Endothelial cell of umbilical vein (primary cell): ENCODE measurements around the gene MOB3B. TPM values are rescaled to one million over a fixed set of nuclear protein-coding genes. Genes with fewer than 3 reads are reported as not detected.

Source experiments
- BruUV-seq: library from RNA; stranded (reverse); fragments of 400-500 nt; replicated peaks from 2 replicates; lab custom pipeline; 2021; lab: Mats Ljungman, UMichigan
- CTCF ChIA-PET: fragments of 300-600, 350-600 bp; sonication (Branson Sonifier 250); formaldehyde crosslinking; loops from one replicate; lab custom pipeline; 2021; ENCODE audit warnings: antibody characterized with exemption, inconsistent platforms; lab: Charles Lee
- POLR2A ChIA-PET: fragments of 300-600, 350-600 bp; sonication (Branson Sonifier 250); formaldehyde crosslinking; loops from one replicate; lab custom pipeline; 2021; ENCODE audit warnings: antibody characterized with exemption, inconsistent platforms; lab: Charles Lee
- DNase-seq: peaks from one replicate; pipeline ENCODE4 v3.0.0-alpha.2; 2011; ENCODE audit warnings: low read depth, low spot score
- FAIRE-seq: peaks from 2 replicates; lab custom pipeline; 2011; peaks lifted over from hg19 to GRCh38; lab: Jason Lieb, UNC
- H2AFZ ChIP-seq: 2 replicates; pipeline ENCODE4 v1.6.0; 2012; ENCODE audit warnings: low read depth, low read length, control low read depth, inconsistent platforms
- H3K27ac ChIP-seq: 2 replicates; pipeline ENCODE4 v1.5.1; 2011; ENCODE audit warnings: low read depth, mild to moderate bottlenecking, control low read depth, low read length, moderate library complexity; ENCODE audit not compliant: insufficient read depth
- H3K27me3 ChIP-seq, 2 experiments: 2 replicates each; pipeline versions ENCODE4 v1.6.0 to v1.6.1; 2011; ENCODE audit warnings: low read length in 2 of 2, mixed read lengths in 1 of 2; ENCODE audit not compliant: control insufficient read depth in 2 of 2, insufficient read depth in 2 of 2
- H3K36me3 ChIP-seq, 2 experiments: 2 replicates in 1 of 2; 3 replicates in 1 of 2; pipeline ENCODE4 v1.5.1; 2011; ENCODE audit warnings: low read length in 2 of 2, mild to moderate bottlenecking in 1 of 2, moderate library complexity in 1 of 2; ENCODE audit not compliant: control insufficient read depth in 2 of 2, insufficient read depth in 2 of 2; ENCODE audit errors: extremely low read depth in 1 of 2
- H3K4me1 ChIP-seq: 3 replicates; pipeline ENCODE4 v1.5.1; 2011; ENCODE audit warnings: mild to moderate bottlenecking, low read length; ENCODE audit not compliant: control insufficient read depth, insufficient read depth; ENCODE audit errors: extremely low read depth
- H3K4me2 ChIP-seq: 2 replicates; pipeline ENCODE4 v1.6.1; 2011; ENCODE audit warnings: low read length, control low read depth, mixed read lengths; ENCODE audit not compliant: insufficient read depth
- H3K4me3 ChIP-seq, 3 experiments: fragments of 200-600 bp in 1 of 3; sonication (generic), shearing (Covaris generic) in 1 of 3; replicated peaks in 1 of 3; 2 replicates each; pipeline ENCODE4 v1.5.1; 2011 to 2016; ENCODE audit warnings: control low read depth in 3 of 3, low read length in 3 of 3, mild to moderate bottlenecking in 2 of 3, inconsistent platforms in 1 of 3, low read depth in 1 of 3, moderate library complexity in 1 of 3; ENCODE audit not compliant: insufficient read depth in 1 of 3
- H3K79me2 ChIP-seq: 2 replicates; pipeline ENCODE4 v1.6.0; 2012; ENCODE audit warnings: low read length, inconsistent platforms; ENCODE audit not compliant: control insufficient read depth, insufficient read depth
- H3K9ac ChIP-seq: replicated peaks from 2 replicates; pipeline ENCODE3; 2011; ENCODE audit warnings: low read length, control low read depth; ENCODE audit not compliant: insufficient read depth; ENCODE audit errors: extremely low read depth
- H3K9me1 ChIP-seq: replicated peaks from 3 replicates; pipeline ENCODE4 v1.6.0; 2011; ENCODE audit warnings: mild to moderate bottlenecking, low read length; ENCODE audit not compliant: control insufficient read depth, insufficient read depth; ENCODE audit errors: extremely low read depth
- H3K9me3 ChIP-seq: replicated peaks from 2 replicates; pipeline ENCODE4 v1.5.1; 2012; ENCODE audit warnings: low read length, inconsistent platforms; ENCODE audit not compliant: control insufficient read depth, insufficient read depth
- H4K20me1 ChIP-seq: replicated peaks from 2 replicates; pipeline ENCODE3; 2011; ENCODE audit warnings: mild to moderate bottlenecking, low read length; ENCODE audit not compliant: control insufficient read depth, insufficient read depth; ENCODE audit errors: extremely low read depth
- EZH2 ChIP-seq: IDR thresholded peaks from 2 replicates; pipeline ENCODE4 v1.6.1; 2012; ENCODE audit warnings: borderline replicate concordance, low read depth, mild to moderate bottlenecking, moderate library complexity, low read length, inconsistent platforms; ENCODE audit not compliant: severe bottlenecking
- FOS ChIP-seq: IDR thresholded peaks from 2 replicates; pipeline ENCODE4 v1.6.1; 2011; ENCODE audit warnings: mild to moderate bottlenecking, low read length, moderate library complexity, borderline replicate concordance; ENCODE audit not compliant: insufficient read depth
- GATA2 ChIP-seq: IDR thresholded peaks from 2 replicates; pipeline ENCODE4 v1.7.0; 2011; ENCODE audit warnings: low read depth, mild to moderate bottlenecking, moderate library complexity, mixed read lengths, low read length; ENCODE audit not compliant: insufficient read length, insufficient read depth
- JUN ChIP-seq: IDR thresholded peaks from 2 replicates; pipeline ENCODE4 v1.6.1; 2011; ENCODE audit warnings: borderline replicate concordance, low read depth; ENCODE audit not compliant: insufficient read length, insufficient read depth
- MYC ChIP-seq: IDR thresholded peaks from one replicate; pipeline ENCODE4 v1.6.1; 2011; ENCODE audit warnings: mild to moderate bottlenecking, low read depth, low read length
- POLR2A ChIP-seq: IDR thresholded peaks from 2 replicates; pipeline ENCODE4 v1.6.1; 2012; ENCODE audit warnings: low read depth, mild to moderate bottlenecking, control low read depth, low read length
- POLR2AphosphoS5 ChIP-seq: IDR thresholded peaks from 2 replicates; pipeline ENCODE4 v1.6.1; 2012; ENCODE audit warnings: low read depth, mild to moderate bottlenecking, control low read depth, low read length, moderate library complexity; ENCODE audit not compliant: insufficient read depth
- dilution Hi-C: fragments of 300-500 bp; cut with MboI; formaldehyde crosslinking; loops from one replicate; pipeline ENCODE4 v1.15.0; 2019; ENCODE audit warnings: low sequenced_read_pairs; ENCODE audit not compliant: extremely low pct_ligation_motif_present
- intact Hi-C: fragments of 100-400 bp; cut with micrococcal nuclease; formaldehyde crosslinking; loops from one replicate; pipeline ENCODE4 v1.10.0; 2022
- polyA plus RNA-seq, 4 experiments: library from polyadenylated mRNA; depleted of rRNA in 3 of 4; stranded (reverse) in 3 of 4; unstranded in 1 of 4; fragments of >200 nt; gene quantifications; 2 replicates each; pipeline versions ENCODE4 v1.2.1 to v1.2.3, GENCODE V29; 2011 to 2012; ENCODE audit warnings: missing spikeins in 1 of 4
- total RNA-seq: library from RNA; stranded (reverse); gene quantifications from 2 replicates; pipeline ENCODE4 v1.2.3, GENCODE V29; 2021
- TF ChIP-seq, protein P1 (sequence below): IDR thresholded peaks from 2 replicates; pipeline ENCODE4 v1.6.1; 2011; ENCODE audit not compliant: insufficient read depth, insufficient read length
- TF ChIP-seq, protein P2 (sequence below), 2 donors: IDR thresholded peaks; 1 replicate in 1 of 2; 2 replicates in 1 of 2; pipeline ENCODE4 v1.5.1; 2011; ENCODE audit warnings: low read length in 2 of 2, mild to moderate bottlenecking in 2 of 2, moderate library complexity in 2 of 2, control low read depth in 1 of 2, inconsistent platforms in 1 of 2, low read depth in 1 of 2; ENCODE audit not compliant: insufficient read depth in 1 of 2; ENCODE audit errors: extremely low read depth in 1 of 2

MOB3B gene
- total and polyA plus RNA-seq, 2 donors (not counting 3 experiments of a cell fraction or from before 2014, with no cell fraction given): 0.03 TPM; not detected in 1

DNA sequence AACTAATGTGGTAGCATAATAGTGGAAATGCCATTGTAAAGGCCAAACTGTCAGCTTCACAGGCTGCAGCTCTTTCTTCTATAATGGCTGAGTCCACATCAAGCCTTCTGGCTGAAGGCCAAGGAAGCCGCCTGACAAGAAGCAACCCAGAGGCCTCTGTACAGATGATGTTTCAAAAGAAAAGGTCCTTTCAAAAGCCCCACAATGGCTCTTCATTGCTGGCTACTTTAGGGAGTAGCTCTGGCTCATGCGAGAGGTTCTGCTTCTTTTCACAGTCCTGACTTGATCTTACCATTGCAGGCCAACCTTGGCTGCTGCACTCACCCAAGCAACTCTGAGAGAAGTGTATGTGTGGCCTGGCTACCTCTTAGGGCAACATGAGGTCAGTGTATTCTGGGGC is 178.2 kb downstream of the MOB3B start:
- Histone ChIP-seq H3K27ac (no peak overlapping the region), H3K79me2 (no peaks in the 10 kb centered on the region), H4K20me1 (no peaks in the 10 kb centered on the region), H3K4me2 (no peak overlapping the region), H3K4me3 (no peak overlapping the region), H2AFZ (no peak overlapping the region), H3K9ac (no peak overlapping the region), H3K36me3 (no peaks in the 10 kb centered on the region), H3K4me1 (no peaks in the 10 kb centered on the region), H3K9me1 (no peaks in the 10 kb centered on the region), H3K27me3 (no peaks in the 10 kb centered on the region), H3K9me3 (no peaks in the 10 kb centered on the region)
- ChIA-PET CTCF (interaction anchor here (0.7 kb wide), 1 partner anchor 231 kb away, joined by 4 read pairs; no protein-coding TSS in a partner anchor), POLR2A (no interaction called here)
- DNase-seq (no peak), FAIRE-seq (no peak)
- intact Hi-C loops (no loop called here), dilution Hi-C loops (no loop called here)
- no TSS peak for BruUV-seq
- TF ChIP-seq GATA2 (no peak), MYC (no peak), EZH2 (no peak), JUN (no peak)

DNA sequence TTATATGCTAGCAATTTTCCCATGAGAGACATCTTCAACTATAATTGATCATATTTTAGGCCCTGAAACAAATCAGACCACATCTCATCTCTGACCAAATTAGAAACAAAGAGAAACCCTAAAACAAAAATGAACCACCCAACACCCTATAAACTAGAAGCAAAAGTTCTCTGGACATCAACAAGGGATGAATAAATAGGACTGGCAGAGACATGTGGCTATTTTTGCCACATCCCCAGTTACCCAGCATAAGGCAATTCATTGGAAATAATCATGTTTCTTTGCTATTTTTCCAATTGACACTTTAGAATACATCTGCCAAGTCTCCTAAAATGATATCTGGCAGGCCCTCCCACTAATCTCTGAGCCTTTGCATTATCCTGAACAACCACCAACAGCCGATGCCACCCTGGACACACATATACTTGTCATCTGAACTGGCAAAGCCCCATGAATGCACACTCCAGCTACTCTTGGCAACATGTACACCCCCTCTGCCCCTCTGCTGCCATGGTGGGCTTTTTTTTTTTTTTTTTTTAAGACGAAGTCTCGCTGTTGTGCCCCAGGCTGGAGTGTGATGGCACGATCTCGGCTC is 179.1 kb downstream of the MOB3B start:
- H3K27me3 ChIP-seq: no peaks in the 10 kb centered on the region
- H2AFZ ChIP-seq: no peak overlapping the region
- no peaks in the 10 kb centered on the region for H3K4me1 ChIP-seq
- no peaks in the 10 kb centered on the region for H3K9me3 ChIP-seq
- no peak overlapping the region for H3K27ac ChIP-seq
- H3K9me1 ChIP-seq: no peaks in the 10 kb centered on the region
- ChIA-PET POLR2A (no interaction called here), CTCF (interaction anchor here (0.7 kb wide), 2 partner anchors 9 to 232 kb away, joined by 4 read pairs; no protein-coding TSS in a partner anchor)
- FAIRE-seq: no peak
- intact Hi-C loops: no loop called here
- no peaks in the 10 kb centered on the region for H3K36me3 ChIP-seq
- dilution Hi-C loops: no loop called here
- no peaks in the 10 kb centered on the region for H4K20me1 ChIP-seq
- no peak for TF ChIP-seq MYC
- no peak for TF ChIP-seq POLR2A
- TF ChIP-seq, protein P1, sequence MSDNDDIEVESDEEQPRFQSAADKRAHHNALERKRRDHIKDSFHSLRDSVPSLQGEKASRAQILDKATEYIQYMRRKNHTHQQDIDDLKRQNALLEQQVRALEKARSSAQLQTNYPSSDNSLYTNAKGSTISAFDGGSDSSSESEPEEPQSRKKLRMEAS: no peak
- TF ChIP-seq JUN: no peak
- no peak for TF ChIP-seq GATA2
- TF ChIP-seq, protein P2, sequence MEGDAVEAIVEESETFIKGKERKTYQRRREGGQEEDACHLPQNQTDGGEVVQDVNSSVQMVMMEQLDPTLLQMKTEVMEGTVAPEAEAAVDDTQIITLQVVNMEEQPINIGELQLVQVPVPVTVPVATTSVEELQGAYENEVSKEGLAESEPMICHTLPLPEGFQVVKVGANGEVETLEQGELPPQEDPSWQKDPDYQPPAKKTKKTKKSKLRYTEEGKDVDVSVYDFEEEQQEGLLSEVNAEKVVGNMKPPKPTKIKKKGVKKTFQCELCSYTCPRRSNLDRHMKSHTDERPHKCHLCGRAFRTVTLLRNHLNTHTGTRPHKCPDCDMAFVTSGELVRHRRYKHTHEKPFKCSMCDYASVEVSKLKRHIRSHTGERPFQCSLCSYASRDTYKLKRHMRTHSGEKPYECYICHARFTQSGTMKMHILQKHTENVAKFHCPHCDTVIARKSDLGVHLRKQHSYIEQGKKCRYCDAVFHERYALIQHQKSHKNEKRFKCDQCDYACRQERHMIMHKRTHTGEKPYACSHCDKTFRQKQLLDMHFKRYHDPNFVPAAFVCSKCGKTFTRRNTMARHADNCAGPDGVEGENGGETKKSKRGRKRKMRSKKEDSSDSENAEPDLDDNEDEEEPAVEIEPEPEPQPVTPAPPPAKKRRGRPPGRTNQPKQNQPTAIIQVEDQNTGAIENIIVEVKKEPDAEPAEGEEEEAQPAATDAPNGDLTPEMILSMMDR (IDR thresholded peaks at IDR 0.05; ENCODE audit: extremely low read depth in 1 of 2, insufficient read depth in 1 of 2, low read depth in 1 of 2, low read length in 2 of 2): no peak
- TF ChIP-seq POLR2AphosphoS5: no peak
- TF ChIP-seq FOS: no peak
- no peak for TF ChIP-seq EZH2
- BruUV-seq: no TSS peak
- H3K4me3 ChIP-seq: no peak overlapping the region
- H3K79me2 ChIP-seq: no peaks in the 10 kb centered on the region
- H3K4me2 ChIP-seq: no peak overlapping the region
- no peak overlapping the region for H3K9ac ChIP-seq
- DNase-seq: no peak
